SK-N-SH (cell line): Measurements from ENCODE around the gene LMO7. TPM values are rescaled to one million over a fixed set of nuclear protein-coding genes. Genes with fewer than 3 reads are reported as not detected.

Experiments used
- CTCF ChIA-PET: fragments of 300-600, 350-600 bp; formaldehyde crosslinking; extraction: SDS; loops from one replicate; lab custom pipeline; 2021; lab: Yijun Ruan, JAX
- POLR2A ChIA-PET: fragments of 350-600 bp; sonication (Branson Sonifier 250); formaldehyde crosslinking; extraction: SDS; loops from one replicate; lab custom pipeline; 2020; ENCODE audit warnings: antibody characterized with exemption, inconsistent platforms; lab: Yijun Ruan, JAX
- DNase-seq: peaks from one replicate; pipeline ENCODE4 v3.0.0; 2012
- H2AFZ ChIP-seq: fragments of 200-600 bp; sonication (generic); 2 replicates; pipeline ENCODE4 v1.8.1; 2016; ENCODE audit warnings: antibody characterized with exemption, mild to moderate bottlenecking, low read depth
- H3F3A ChIP-seq: fragments of 200-600 bp; sonication (generic); replicated peaks from 2 replicates; pipeline ENCODE3; 2016; ENCODE audit warnings: antibody characterized with exemption, mild to moderate bottlenecking; ENCODE audit not compliant: insufficient read depth
- H3K27ac ChIP-seq, 2 experiments: fragments of 200-500 bp in 1 of 2; fragments of 200-600 bp in 1 of 2; sonication (Bioruptor generic) in 1 of 2; sonication (generic), shearing (Covaris generic) in 1 of 2; 2 replicates each; pipeline versions ENCODE4 v1.5.1 to v1.6.1; 2014 to 2016; ENCODE audit warnings: low read depth in 2 of 2, inconsistent platforms in 1 of 2, low read length in 1 of 2, mild to moderate bottlenecking in 1 of 2, mixed read lengths in 1 of 2
- H3K27me3 ChIP-seq: fragments of 200-600 bp; sonication (generic), shearing (Covaris generic); 2 replicates; pipeline ENCODE4 v1.6.1; 2016; ENCODE audit warnings: mixed run types; ENCODE audit not compliant: insufficient read depth
- H3K36me3 ChIP-seq, 2 experiments: fragments of 200-500 bp in 1 of 2; fragments of 200-600 bp in 1 of 2; sonication (Bioruptor generic) in 1 of 2; sonication (generic) in 1 of 2; replicated peaks in 1 of 2; 2 replicates each; pipeline versions ENCODE3 to v1.5.1; 2014 to 2016; ENCODE audit warnings: low read length in 1 of 2, mild to moderate bottlenecking in 1 of 2; ENCODE audit not compliant: insufficient read depth in 2 of 2, control insufficient read depth in 1 of 2
- H3K4me1 ChIP-seq, 2 experiments: fragments of 200-500 bp in 1 of 2; fragments of 200-600 bp in 1 of 2; sonication (Bioruptor generic) in 1 of 2; sonication (generic), shearing (Covaris generic) in 1 of 2; 2 replicates each; pipeline versions ENCODE4 v1.5.1 to v1.6.1; 2014 to 2016; ENCODE audit warnings: low read depth in 1 of 2, low read length in 1 of 2, mixed run types in 1 of 2; ENCODE audit not compliant: insufficient read depth in 2 of 2, control insufficient read depth in 1 of 2
- H3K4me2 ChIP-seq: fragments of 200-600 bp; sonication (generic), shearing (Covaris generic); 2 replicates; pipeline ENCODE4 v1.6.1; 2017; ENCODE audit warnings: mixed run types
- H3K4me3 ChIP-seq, 2 experiments: fragments of 200-500 bp in 1 of 2; fragments of 200-600 bp in 1 of 2; sonication (Bioruptor generic) in 1 of 2; sonication (generic), shearing (Covaris generic) in 1 of 2; 2 replicates each; pipeline versions ENCODE4 v1.5.1 to v1.8.1; 2014 to 2016; ENCODE audit warnings: low read depth in 2 of 2, inconsistent platforms in 1 of 2, low read length in 1 of 2, mild to moderate bottlenecking in 1 of 2, mixed read lengths in 1 of 2, moderate library complexity in 1 of 2
- H3K79me2 ChIP-seq: fragments of 200-600 bp; sonication (generic); 2 replicates; pipeline ENCODE4 v1.8.1; 2017; ENCODE audit warnings: mild to moderate bottlenecking; ENCODE audit not compliant: insufficient read depth
- H3K9ac ChIP-seq: fragments of 200-600 bp; sonication (generic); 2 replicates; pipeline ENCODE4 v1.6.1; 2017; ENCODE audit warnings: mixed run types
- H3K9me2 ChIP-seq: fragments of 200-600 bp; sonication (generic); 2 replicates; pipeline ENCODE4 v1.6.1; 2017; ENCODE audit warnings: mixed run types
- H3K9me3 ChIP-seq: fragments of 200-600 bp; sonication (generic); 2 replicates; pipeline ENCODE4 v1.6.1; 2017; ENCODE audit warnings: mixed run types, mild to moderate bottlenecking, moderate library complexity
- H4K20me1 ChIP-seq: fragments of 200-600 bp; sonication (generic); 2 replicates; pipeline ENCODE4 v1.6.1; 2017; ENCODE audit warnings: mild to moderate bottlenecking, mixed run types; ENCODE audit not compliant: insufficient read depth
- CHD2 ChIP-seq: fragments of 150-350 bp; IDR thresholded peaks from 2 replicates; pipeline ENCODE4 v1.6.1; 2018; ENCODE audit warnings: low read length; ENCODE audit not compliant: partially characterized antibody
- CTCF ChIP-seq: fragments of 200-600 bp; sonication (generic); IDR thresholded peaks from 2 replicates; pipeline ENCODE4 v1.6.1; 2017; ENCODE audit warnings: antibody characterized with exemption, mild to moderate bottlenecking, moderate library complexity
- ELF1 ChIP-seq: IDR thresholded peaks from 2 replicates; pipeline ENCODE4 v1.4.0; 2012
- FOSL2 ChIP-seq: IDR thresholded peaks from 2 replicates; pipeline ENCODE4 v1.4.0; 2012; ENCODE audit warnings: low read depth, mild to moderate bottlenecking, moderate library complexity, borderline replicate concordance
- FOXM1 ChIP-seq: IDR thresholded peaks from 2 replicates; pipeline ENCODE4 v1.4.0; 2012; ENCODE audit warnings: low read depth, mild to moderate bottlenecking
- MEF2A ChIP-seq: IDR thresholded peaks from 2 replicates; pipeline ENCODE4 v1.4.0; 2012; ENCODE audit warnings: low read depth, borderline replicate concordance
- MXI1 ChIP-seq: IDR thresholded peaks from 2 replicates; pipeline ENCODE4 v1.6.1; 2012; ENCODE audit warnings: mild to moderate bottlenecking, low read depth, low read length, improper control_type of control experiment
- NFIC ChIP-seq: IDR thresholded peaks from 2 replicates; pipeline ENCODE4 v1.4.0; 2012; ENCODE audit warnings: borderline replicate concordance
- RAD21 ChIP-seq: IDR thresholded peaks from 2 replicates; pipeline ENCODE4 v1.6.1; 2012; ENCODE audit warnings: mild to moderate bottlenecking, low read length
- RCOR1 ChIP-seq: fragments of 150-350 bp; IDR thresholded peaks from 2 replicates; pipeline ENCODE4 v1.6.1; 2017; ENCODE audit warnings: antibody characterized with exemption, low read length
- TAF1 ChIP-seq: IDR thresholded peaks from 2 replicates; pipeline ENCODE4 v1.6.1; 2012; ENCODE audit warnings: low read depth, mild to moderate bottlenecking, low read length, moderate library complexity, borderline replicate concordance
- YY1 ChIP-seq: IDR thresholded peaks from 2 replicates; pipeline ENCODE4 v1.4.0; 2012; ENCODE audit warnings: low read depth, mild to moderate bottlenecking
- ZBTB33 ChIP-seq: IDR thresholded peaks from 2 replicates; pipeline ENCODE4 v1.4.0; 2012; ENCODE audit warnings: low read depth, borderline replicate concordance
- WGBS: methylation state at CpG from one replicate; pipeline ENCODE4 v1.1.6; 2017; ENCODE audit warnings: low lambda C conversion rate; 5-methylcytosine and 5-hydroxymethylcytosine counted together
- polyA plus RNA-seq, 3 experiments: library from polyadenylated mRNA; depleted of rRNA; stranded (reverse); fragments of >200 nt; gene quantifications; 2 replicates each; pipeline ENCODE4 v1.2.3, GENCODE V29; 2012

Gene LMO7
- polyA plus RNA-seq, 1 of the 3 experiments (the other 2 are of a cell fraction): 83.6 TPM

GRCh38 chr13:75656425-75656989, 20.4 kb downstream of the LMO7 start:
- TF ChIP-seq YY1: no peak
- no peak for TF ChIP-seq ELF1
- no peak for TF ChIP-seq RCOR1
- TF ChIP-seq FOSL2: no peak
- TF ChIP-seq TAF1: no peak
- no peak for TF ChIP-seq ZBTB33
- no peak for TF ChIP-seq RAD21
- no peak for TF ChIP-seq NFIC
- no peak for TF ChIP-seq MEF2A
- no peak for TF ChIP-seq MXI1
- Histone ChIP-seq H3K9me3 (no peaks in the 10 kb centered on the region), H3K79me2 (peaks cover 100% of the 10 kb centered on the region), H3K4me2 (peak overlapping the region; percentile 58), H4K20me1 (peaks cover 97% of the 10 kb centered on the region), H2AFZ (no peak overlapping the region), H3F3A (peaks cover 57% of the 10 kb centered on the region), H3K27ac (peak overlapping the region in 1 of 2 experiments; percentile 59; a peak in 2 of 4 replicates), H3K4me1 (peaks cover 2 to 46% of the 10 kb centered on the region in 2 experiments; a peak in 3 of 4 replicates), H3K4me3 (no peak overlapping the region), H3K9me2 (no peaks in the 10 kb centered on the region), H3K36me3 (peaks cover 12 to 56% of the 10 kb centered on the region in 2 experiments), H3K9ac (no peak overlapping the region), H3K27me3 (no peaks in the 10 kb centered on the region)
- POLR2A ChIA-PET: no interaction called here
- DNase-seq: no peak
- 97% methylated on average over 3 of the region's 3 CpGs for WGBS
- CTCF ChIA-PET: interaction anchor here (2.4 kb wide), 1 partner anchor 17 kb away, joined by 5 read pairs; no protein-coding TSS in a partner anchor

- POLR2A ChIA-PET: no interaction called here
- H3K4me1 ChIP-seq: peaks cover 2 to 45% of the 10 kb centered on the region in 2 experiments; a peak in 3 of 4 replicates
- H4K20me1 ChIP-seq: peaks cover 97% of the 10 kb centered on the region
- no peak for TF ChIP-seq CHD2
- no peak for TF ChIP-seq CTCF
- TF ChIP-seq FOXM1: no peak
- H3K9me3 ChIP-seq: no peaks in the 10 kb centered on the region
- 89% methylated on average over 1 of the region's 1 CpG for WGBS
- no peaks in the 10 kb centered on the region for H3K27me3 ChIP-seq
- H3K9me2 ChIP-seq: no peaks in the 10 kb centered on the region
- no peak for DNase-seq
- H3F3A ChIP-seq: peaks cover 63% of the 10 kb centered on the region
- H3K79me2 ChIP-seq: peaks cover 100% of the 10 kb centered on the region
- H3K27ac ChIP-seq: peak overlapping the region in 1 of 2 experiments; percentile 59; a peak in 2 of 4 replicates
- H3K9ac ChIP-seq: no peak overlapping the region
- H3K4me3 ChIP-seq: no peak overlapping the region
- CTCF ChIA-PET: interaction anchor here (2.4 kb wide), 1 partner anchor 16 kb away, joined by 5 read pairs; no protein-coding TSS in a partner anchor
- peak overlapping the region; percentile 58 for H3K4me2 ChIP-seq
- H3K36me3 ChIP-seq: peaks cover 12 to 51% of the 10 kb centered on the region in 2 experiments
- H2AFZ ChIP-seq: no peak overlapping the region
Observed at GRCh38 chr13:75657111-75657510, 21.0 kb downstream of the LMO7 start.
